Measurements from ENCODE around the gene CECR2. TPM values are rescaled to one million over a fixed set of nuclear protein-coding genes. Genes with fewer than 3 reads are reported as not detected.

The CECR2 gene
- total RNA-seq, 1 experiment from 2014 or later, result 154 TPM

GRCh38 chr22:17549183-17549582, 179.9 kb downstream of the CECR2 start:
- H3K4ac ChIP-seq (ENCODE audit: low read depth, low read length), result no peak overlapping the region
- H4K91ac ChIP-seq (ENCODE audit: insufficient read length, low read depth, low read length), result no peak overlapping the region
- no peaks in the 10 kb centered on the region for H3K27me3 ChIP-seq (ENCODE audit: insufficient read depth, low read length)
- no peak overlapping the region for H2BK15ac ChIP-seq (ENCODE audit: low read depth, low read length)
- H3K4me3 Mint-ChIP-seq, result no peak overlapping the region
- no peaks in the 10 kb centered on the region for H3K79me1 ChIP-seq (ENCODE audit: insufficient read depth, low read depth, low read length, poor library complexity, severe bottlenecking)
- H4K5ac ChIP-seq (ENCODE audit: insufficient read length, low read depth, low read length), result no peak overlapping the region
- no CpG with 5 or more reads among the region's 10 CpGs for WGBS (ENCODE audit: extremely low coverage, insufficient read length, low lambda C conversion rate)
- H3K14ac ChIP-seq (ENCODE audit: insufficient read depth, low read length), result no peak overlapping the region
- H2AFZ ChIP-seq (ENCODE audit: low read length), result no peak overlapping the region
- H3K27me3 Mint-ChIP-seq (ENCODE audit: low read depth), result no peaks in the 10 kb centered on the region
- no peak overlapping the region for H3T11ph ChIP-seq (ENCODE audit: low read length)
- no peaks in the 10 kb centered on the region; a peak in 1 of 5 replicates for H3K9me3 Mint-ChIP-seq
- no peak overlapping the region for H2BK5ac ChIP-seq (ENCODE audit: insufficient read length, low read length)
- no peaks in the 10 kb centered on the region for H3K4me1 Mint-ChIP-seq
- no peak overlapping the region for H3K4me2 ChIP-seq (ENCODE audit: insufficient read depth, insufficient read length, low read length)
- H2BK12ac ChIP-seq (ENCODE audit: insufficient read length, low read depth, low read length), result no peak overlapping the region
- no peaks in the 10 kb centered on the region for H3K4me1 ChIP-seq (ENCODE audit: insufficient read depth, low read length)
- H3K9me3 ChIP-seq (ENCODE audit: control insufficient read depth, low read depth, low read length), result no peaks in the 10 kb centered on the region
- H3K23me2 ChIP-seq (ENCODE audit: insufficient read length, low read depth, low read length, poor library complexity, severe bottlenecking), result no peaks in the 10 kb centered on the region
- H3K79me2 ChIP-seq (ENCODE audit: insufficient read depth, low read length), result no peaks in the 10 kb centered on the region
- no peak overlapping the region for H3K23ac ChIP-seq (ENCODE audit: insufficient read length, low read depth, low read length)
- no peak overlapping the region for H2BK120ac ChIP-seq (ENCODE audit: low read depth, low read length, poor library complexity, severe bottlenecking)
- no peaks in the 10 kb centered on the region for H4K20me1 ChIP-seq (ENCODE audit: control insufficient read depth, insufficient read depth, insufficient read length)
- H3K36me3 Mint-ChIP-seq (ENCODE audit: insufficient read depth in 1 of 3, low read depth in 3 of 3), result peaks cover 58 to 90% (median 77%) of the 10 kb centered on the region in 3 experiments
- no peak for TF ChIP-seq CTCF (conservative IDR thresholded peaks at IDR 0.05)
- no peak overlapping the region for H3K56ac ChIP-seq (ENCODE audit: insufficient read length, low read depth, low read length)
- DNase-seq, result no peak
- 0 out of 7 replicates have a peak overlapping the region, but pooled peaks of 1 of the 3 experiments have one; percentile 35 for H3K27ac Mint-ChIP-seq
- H2BK20ac ChIP-seq (ENCODE audit: low read depth, low read length, poor library complexity, severe bottlenecking), result no peak overlapping the region
- no peak overlapping the region for H2AK5ac ChIP-seq (ENCODE audit: insufficient read length, low read length)
- no peak overlapping the region for H3K9ac ChIP-seq (ENCODE audit: extremely low read depth, insufficient read length, low read length)
- H4K8ac ChIP-seq (replicated peaks; ENCODE audit: insufficient read length, low read depth, low read length), result no peak overlapping the region
- no peak overlapping the region for H3K27ac ChIP-seq (ENCODE audit: insufficient read length, low read depth, low read length)
- no peak overlapping the region for H3K18ac ChIP-seq (ENCODE audit: insufficient read length, low read depth, low read length)
